Spleen (tissue), 11 donors: ENCODE measurements around the gene MAP2K1. TPM values are rescaled to one million over a fixed set of nuclear protein-coding genes. Genes with fewer than 3 reads are reported as not detected.

ENCODE experiments used
- DNase-seq: peaks from one replicate; pipeline ENCODE4 v3.0.0-alpha.2; 2020
- H3K27ac ChIP-seq, 8 donors: fragments of 200-600 bp; sonication (generic) in 7 of 8; 1 replicate in 4 of 8; 2 replicates in 4 of 8; pipeline versions ENCODE4 v1.5.0 to v1.8.0; 2016 to 2021; ENCODE audit warnings: inconsistent platforms in 4 of 8, mild to moderate bottlenecking in 4 of 8, moderate library complexity in 1 of 8
- H3K27me3 ChIP-seq, 7 donors: fragments of 200-600 bp; sonication (generic) in 6 of 7; replicated peaks in 1 of 7; 1 replicate in 4 of 7; 2 replicates in 3 of 7; pipeline versions ENCODE4 v1.5.0 to v1.8.0; 2016 to 2021; ENCODE audit warnings: inconsistent platforms in 3 of 7, mild to moderate bottlenecking in 1 of 7
- H3K36me3 ChIP-seq, 6 donors: fragments of 200-600 bp; sonication (generic) in 5 of 6; 1 replicate in 4 of 6; 2 replicates in 2 of 6; pipeline versions ENCODE4 v1.5.0 to v1.8.0; 2016 to 2021; ENCODE audit warnings: inconsistent platforms in 2 of 6
- H3K4me1 ChIP-seq, 6 donors: fragments of 200-600 bp; sonication (generic) in 5 of 6; 1 replicate in 3 of 6; 2 replicates in 3 of 6; pipeline versions ENCODE4 v1.5.0 to v1.8.0; 2016 to 2021; ENCODE audit warnings: inconsistent platforms in 3 of 6
- H3K4me3 ChIP-seq, 8 donors: fragments of 200-600 bp; sonication (generic) in 7 of 8; 1 replicate in 4 of 8; 2 replicates in 4 of 8; pipeline versions ENCODE4 v1.5.0 to v1.8.0; 2016 to 2021; ENCODE audit warnings: inconsistent platforms in 4 of 8, mild to moderate bottlenecking in 4 of 8, moderate library complexity in 2 of 8
- H3K9me3 ChIP-seq, 8 donors: fragments of 200-600 bp; sonication (generic) in 7 of 8; 1 replicate in 4 of 8; 2 replicates in 4 of 8; pipeline versions ENCODE4 v1.5.0 to v1.8.0; 2016 to 2021; ENCODE audit warnings: inconsistent platforms in 4 of 8
- CTCF ChIP-seq, 11 experiments: fragments of 200-600 bp in 7 of 11; fragments of 450-650 bp in 4 of 11; sonication (generic) in 4 of 11; IDR thresholded peaks in 8 of 11; conservative IDR thresholded peaks in 3 of 11; 1 replicate in 7 of 11; 2 replicates in 4 of 11; pipeline versions ENCODE4 v1.4.0 to v1.8.0; 2016 to 2021; ENCODE audit warnings: antibody characterized with exemption in 11 of 11, inconsistent platforms in 4 of 11, mild to moderate bottlenecking in 1 of 11
- POLR2A ChIP-seq, 3 donors: fragments of 450-650 bp; IDR thresholded peaks; one replicate each; pipeline ENCODE4 v1.5.1; 2017; ENCODE audit warnings: antibody characterized with exemption in 3 of 3, mild to moderate bottlenecking in 1 of 3
- POLR2AphosphoS5 ChIP-seq, 3 donors: sonication (generic); formaldehyde crosslinking; IDR thresholded peaks; one replicate each; pipeline ENCODE4 v1.5.1; 2017; ENCODE audit warnings: antibody characterized with exemption in 3 of 3
- WGBS, 5 donors: extraction: QIAGEN DNeasy Blood & Tissue Kit in 3 of 5; methylation state at CpG; one replicate each; pipeline versions ENCODE4 v1.1.5 to v1.1.7; 2013 to 2018; 5-methylcytosine and 5-hydroxymethylcytosine counted together
- intact Hi-C: fragments of 100-400 bp; cut with DNase I; formaldehyde crosslinking; loops from one replicate; pipeline ENCODE4 v1.15.0; 2023; ENCODE audit warnings: low total_unique reads
- polyA plus RNA-seq, 3 donors: library from polyadenylated mRNA; stranded (reverse); fragments of 200-250 nt; gene quantifications; one replicate each; pipeline ENCODE4 v1.2.1, GENCODE V29; 2013
- total RNA-seq, 7 donors: library from RNA; depleted of rRNA in 3 of 7; stranded (reverse); fragments of >200 nt in 3 of 7; fragmentation: NEBNext Ultra II Directional in 4 of 7; extraction: Animal tissue kit (Norgen Biotek cat#: 25700) in 4 of 7; gene quantifications; one replicate each; pipeline versions ENCODE4 v1.1.0 to v1.2.1, GENCODE V29; 2016 to 2021
- donor health status: healthy with polysubstance abuse.
- donor health status: DM: no; HTN: no; CAD: no; lungs with moderate emphysema.
- donor health status: DM: no; HTN: no; CAD: no.
- donor health status: Bipolar disorder and iron deficiency.
- donor health status: healthy.
- donor health status: DM: no; HTN: no; CAD: no.
- donor health status: DM: yes; HTN: yes; CAD: no.

The MAP2K1 gene
- total and polyA plus RNA-seq, 10 donors = 20.2 to 56.9 (median 40.7) TPM

- Histone ChIP-seq H3K4me3 (no peak overlapping the region), H3K4me1 (peaks cover 12 to 66% (median 35%) of the 10 kb centered on the region in 6 donors), H3K36me3 (peaks cover 0 to 6% (median 0%) of the 10 kb centered on the region in 6 donors), H3K9me3 (peaks cover 0 to 14% (median 10%) of the 10 kb centered on the region in 8 donors), H3K27me3 (no peaks in the 10 kb centered on the region), H3K27ac (no peak overlapping the region)
- no peak for TF ChIP-seq POLR2A (IDR thresholded peaks at IDR 0.05)
- no peak for TF ChIP-seq CTCF (IDR thresholded peaks at IDR 0.05 in 8 of 11, conservative IDR thresholded peaks at IDR 0.05 in 3 of 11)
- no peak for TF ChIP-seq POLR2AphosphoS5 (IDR thresholded peaks at IDR 0.05)
- intact Hi-C loops = no loop called here
- no peak for DNase-seq
Measured at GRCh38 chr15:66415360-66415759, 28.6 kb downstream of the MAP2K1 start.

DNA sequence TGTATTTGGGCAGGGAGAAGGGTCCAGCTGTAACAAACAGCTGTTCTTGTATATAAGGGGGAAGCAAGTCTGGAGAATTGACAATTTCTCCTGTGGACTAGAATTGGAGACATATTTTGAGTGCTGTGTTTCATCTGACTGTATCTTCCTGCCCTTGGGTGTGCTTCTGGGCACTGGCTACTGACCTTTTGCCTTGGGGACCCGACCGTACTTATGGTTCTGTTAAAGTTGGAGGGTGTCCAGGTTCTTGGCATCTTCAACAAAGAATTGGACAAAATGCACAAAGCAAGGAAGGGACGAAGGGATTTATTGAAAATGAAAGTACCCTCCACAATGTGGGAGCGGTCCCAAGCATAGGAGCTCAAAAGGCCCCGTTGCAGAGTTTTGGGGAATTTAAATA lies 31.0 kb downstream of the MAP2K1 start:
- no peak for TF ChIP-seq CTCF (IDR thresholded peaks at IDR 0.05 in 8 of 11, conservative IDR thresholded peaks at IDR 0.05 in 3 of 11)
- TF ChIP-seq POLR2AphosphoS5 (IDR thresholded peaks at IDR 0.05) = no peak
- TF ChIP-seq POLR2A (IDR thresholded peaks at IDR 0.05) = no peak
- intact Hi-C loops = no loop called here
- 43 to 72% (median 57%) methylated on average over 5 of the region's 5 CpGs for WGBS, 5 donors

GRCh38 chr15:66419471-66419870 lies 32.8 kb downstream of the MAP2K1 start:
- 94 to 99% (median 98%) methylated on average over 3 of the region's 3 CpGs for WGBS, 5 donors
- intact Hi-C loops = no loop called here
- Histone ChIP-seq H3K4me3 (no peak overlapping the region), H3K9me3 (peaks cover 0 to 14% (median 8%) of the 10 kb centered on the region in 8 donors), H3K4me1 (peaks cover 0 to 45% (median 14%) of the 10 kb centered on the region in 6 donors), H3K27me3 (no peaks in the 10 kb centered on the region), H3K27ac (no peak overlapping the region), H3K36me3 (no peaks in the 10 kb centered on the region)
- no peak for DNase-seq
- TF ChIP-seq CTCF (IDR thresholded peaks at IDR 0.05 in 8 of 11, conservative IDR thresholded peaks at IDR 0.05 in 3 of 11) (no peak), POLR2A (IDR thresholded peaks at IDR 0.05) (no peak), POLR2AphosphoS5 (IDR thresholded peaks at IDR 0.05) (no peak)

More for the DNA sequence above, 31.0 kb downstream of the MAP2K1 start:
- peaks cover 0 to 6% (median 0%) of the 10 kb centered on the region in 6 donors for H3K36me3 ChIP-seq
- H3K9me3 ChIP-seq = peaks cover 0 to 14% (median 10%) of the 10 kb centered on the region in 8 donors
- peak overlapping the region in 4 of 8 donors; percentile 6 to 53 (median 36) for H3K27ac ChIP-seq
- H3K4me3 ChIP-seq = peak overlapping the region in 3 of 8 donors; percentile 9 to 47 (median 25)
- peaks cover 0 to 52% (median 15%) of the 10 kb centered on the region in 6 donors for H3K4me1 ChIP-seq
- no peak for DNase-seq
- H3K27me3 ChIP-seq = no peaks in the 10 kb centered on the region

GRCh38 chr15:66422347-66422746 lies 35.6 kb downstream of the MAP2K1 start:
- Histone ChIP-seq H3K27ac (no peak overlapping the region), H3K9me3 (peaks cover 0 to 8% (median 5%) of the 10 kb centered on the region in 8 donors), H3K27me3 (no peaks in the 10 kb centered on the region), H3K4me1 (peaks cover 0 to 51% (median 10%) of the 10 kb centered on the region in 6 donors), H3K4me3 (no peak overlapping the region), H3K36me3 (no peaks in the 10 kb centered on the region)
- intact Hi-C loops = no loop called here
- no peak for DNase-seq
- TF ChIP-seq POLR2A (IDR thresholded peaks at IDR 0.05) (no peak), POLR2AphosphoS5 (IDR thresholded peaks at IDR 0.05) (no peak), CTCF (IDR thresholded peaks at IDR 0.05 in 8 of 11, conservative IDR thresholded peaks at IDR 0.05 in 3 of 11) (no peak)
- WGBS, 5 donors = 93 to 97% (median 94%) methylated on average over 4 of the region's 4 CpGs
